ENCODE results near the gene GRAMD4.

Gene GRAMD4

DNA sequence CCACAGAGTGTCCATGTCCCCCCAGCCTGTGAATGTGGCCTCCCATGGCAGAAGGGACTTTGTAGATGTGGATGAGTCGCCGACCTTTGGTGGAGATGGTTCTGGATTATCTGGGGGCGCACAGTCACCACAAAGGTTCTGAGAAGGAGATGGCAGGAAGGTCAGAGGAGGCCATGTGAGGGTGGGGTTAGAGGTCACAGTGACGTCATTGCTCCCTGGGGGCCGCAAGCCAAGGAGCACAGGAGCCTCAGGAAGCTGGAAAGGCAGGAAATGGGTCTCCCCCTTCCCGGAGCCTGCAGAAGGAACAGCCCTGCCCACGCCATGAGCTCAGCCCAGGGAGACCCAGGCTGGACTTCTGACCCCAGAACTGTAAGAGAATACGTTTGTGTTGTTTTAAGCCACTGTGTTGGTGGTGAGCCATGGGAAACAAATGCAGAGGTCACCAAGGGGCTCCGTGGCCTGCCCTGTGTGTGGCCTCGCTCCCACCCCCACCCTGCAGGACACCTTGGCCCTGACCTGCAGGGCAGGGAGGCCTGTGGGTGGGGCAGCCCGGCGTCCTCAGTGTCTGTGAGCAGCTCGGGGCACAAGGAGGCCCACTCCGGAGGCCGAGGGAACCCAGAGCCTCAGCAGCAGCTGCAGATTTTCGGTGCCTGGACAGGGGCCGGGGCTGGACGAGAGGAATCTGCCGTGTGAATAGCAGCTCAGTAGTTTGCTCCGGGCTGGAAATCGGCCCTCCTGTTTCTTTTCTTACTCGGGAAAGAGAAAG lies 32.1 kb downstream of the GRAMD4 start:
- TF ChIP-seq, protein P1, sequence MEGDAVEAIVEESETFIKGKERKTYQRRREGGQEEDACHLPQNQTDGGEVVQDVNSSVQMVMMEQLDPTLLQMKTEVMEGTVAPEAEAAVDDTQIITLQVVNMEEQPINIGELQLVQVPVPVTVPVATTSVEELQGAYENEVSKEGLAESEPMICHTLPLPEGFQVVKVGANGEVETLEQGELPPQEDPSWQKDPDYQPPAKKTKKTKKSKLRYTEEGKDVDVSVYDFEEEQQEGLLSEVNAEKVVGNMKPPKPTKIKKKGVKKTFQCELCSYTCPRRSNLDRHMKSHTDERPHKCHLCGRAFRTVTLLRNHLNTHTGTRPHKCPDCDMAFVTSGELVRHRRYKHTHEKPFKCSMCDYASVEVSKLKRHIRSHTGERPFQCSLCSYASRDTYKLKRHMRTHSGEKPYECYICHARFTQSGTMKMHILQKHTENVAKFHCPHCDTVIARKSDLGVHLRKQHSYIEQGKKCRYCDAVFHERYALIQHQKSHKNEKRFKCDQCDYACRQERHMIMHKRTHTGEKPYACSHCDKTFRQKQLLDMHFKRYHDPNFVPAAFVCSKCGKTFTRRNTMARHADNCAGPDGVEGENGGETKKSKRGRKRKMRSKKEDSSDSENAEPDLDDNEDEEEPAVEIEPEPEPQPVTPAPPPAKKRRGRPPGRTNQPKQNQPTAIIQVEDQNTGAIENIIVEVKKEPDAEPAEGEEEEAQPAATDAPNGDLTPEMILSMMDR (IDR thresholded peaks at IDR 0.05; ENCODE audit: low read depth, low read length, missing control alignments), result no peak
- H3K27ac ChIP-seq, result no peak overlapping the region
- DNase-seq, result peak; percentile 48

DNA sequence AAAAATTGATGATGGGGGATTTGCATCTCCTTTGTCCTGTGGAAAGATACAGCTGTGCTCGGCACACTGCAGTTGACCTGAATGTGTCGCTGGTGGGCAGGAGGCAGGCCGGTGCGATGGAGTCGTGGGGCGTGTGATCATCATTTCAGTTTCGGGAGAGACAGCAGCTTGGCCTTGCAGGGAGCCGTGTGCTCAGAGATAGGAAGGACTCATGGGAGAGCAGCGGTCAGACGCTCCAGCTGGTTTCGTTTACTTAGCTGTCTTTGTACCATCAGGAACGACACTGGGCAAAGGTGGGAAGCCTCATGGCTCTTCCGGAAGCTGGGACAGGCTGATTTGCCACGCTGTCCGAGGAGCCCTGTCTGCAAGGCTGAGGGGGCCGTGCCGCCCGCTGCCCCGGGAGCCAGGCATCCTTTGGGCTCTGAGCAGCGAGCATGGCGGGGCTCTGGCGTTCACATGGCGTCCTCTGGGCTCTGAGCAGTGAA lies 32.7 kb downstream of the GRAMD4 start:
- Histone ChIP-seq H3K36me3 (replicated peaks) (no peaks in the 10 kb centered on the region), H3K4me3 (ENCODE audit: low read depth, low read length) (peak overlapping the region; percentile 24), H3K27me3 (replicated peaks) (no peaks in the 10 kb centered on the region), H3K27ac (no peak overlapping the region)
- DNase-seq, result peak; percentile 47
- in situ Hi-C loops (cut with HindIII; ENCODE audit: low pct_ligation_motif_present, low sequenced_read_pairs), result no loop called here
- TF ChIP-seq, protein P1 (IDR thresholded peaks at IDR 0.05; ENCODE audit: low read depth, low read length, missing control alignments), result no peak

More for the DNA sequence above, 32.1 kb downstream of the GRAMD4 start:
- no peak overlapping the region for H3K4me3 ChIP-seq (ENCODE audit: low read depth, low read length)
- no peaks in the 10 kb centered on the region for H3K27me3 ChIP-seq (replicated peaks)
- in situ Hi-C loops (cut with HindIII; ENCODE audit: low pct_ligation_motif_present, low sequenced_read_pairs), result no loop called here
- no peaks in the 10 kb centered on the region for H3K36me3 ChIP-seq (replicated peaks)

DNA sequence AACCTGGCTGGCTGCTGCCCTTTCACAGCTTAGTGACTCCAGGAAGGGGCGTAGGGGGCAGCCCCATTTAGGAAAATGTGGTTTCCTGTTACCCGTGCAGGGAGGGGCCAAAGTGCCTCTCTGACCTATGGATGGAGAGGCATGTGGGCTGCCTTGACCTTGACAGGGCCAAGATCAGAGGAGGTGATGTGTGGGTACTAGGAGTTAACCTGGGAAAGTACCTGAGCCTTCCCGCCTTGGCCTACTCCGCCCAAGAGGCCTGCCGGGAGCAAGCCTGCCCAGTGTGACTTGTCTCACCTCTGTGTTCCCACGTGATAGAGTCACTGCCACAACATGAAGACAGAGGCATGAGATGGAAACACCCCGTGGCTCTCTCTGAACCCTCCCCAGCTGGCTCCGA lies 33.4 kb downstream of the GRAMD4 start:
- in situ Hi-C loops (cut with HindIII; ENCODE audit: low pct_ligation_motif_present, low sequenced_read_pairs), result no loop called here
- Histone ChIP-seq H3K4me3 (ENCODE audit: low read depth, low read length) (no peak overlapping the region), H3K27ac (no peak overlapping the region), H3K27me3 (replicated peaks) (no peaks in the 10 kb centered on the region), H3K36me3 (replicated peaks) (no peaks in the 10 kb centered on the region)
- no peak for DNase-seq
- TF ChIP-seq, protein P1 (IDR thresholded peaks at IDR 0.05; ENCODE audit: low read depth, low read length, missing control alignments), result no peak

DNA sequence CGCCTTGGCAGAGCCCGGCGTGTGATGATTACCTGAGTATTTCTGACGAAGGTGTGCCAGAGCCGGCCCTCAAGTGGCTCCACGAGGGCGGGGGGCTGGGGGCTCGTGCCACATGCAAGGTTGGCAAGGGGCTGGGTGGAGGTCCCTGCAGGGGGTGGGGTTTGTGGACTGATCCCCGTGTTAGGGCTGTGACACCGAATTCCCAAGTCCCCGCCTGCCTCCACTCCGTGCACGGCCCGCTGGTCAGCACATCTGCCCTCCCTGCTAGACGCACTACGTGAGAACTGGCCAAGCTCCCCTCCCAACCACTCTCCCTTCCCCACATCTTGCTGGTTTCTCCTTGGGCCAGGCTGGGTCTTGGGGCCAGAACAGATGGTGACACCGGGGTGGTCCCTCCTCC lies 34.2 kb downstream of the GRAMD4 start:
- in situ Hi-C loops (cut with HindIII; ENCODE audit: low pct_ligation_motif_present, low sequenced_read_pairs), result no loop called here
- no peak for DNase-seq
- H3K27me3 ChIP-seq (replicated peaks), result no peaks in the 10 kb centered on the region
- TF ChIP-seq, protein P1 (IDR thresholded peaks at IDR 0.05; ENCODE audit: low read depth, low read length, missing control alignments), result no peak
- no peak overlapping the region for H3K27ac ChIP-seq
- H3K4me3 ChIP-seq (ENCODE audit: low read depth, low read length), result no peak overlapping the region
- H3K36me3 ChIP-seq (replicated peaks), result no peaks in the 10 kb centered on the region

DNA sequence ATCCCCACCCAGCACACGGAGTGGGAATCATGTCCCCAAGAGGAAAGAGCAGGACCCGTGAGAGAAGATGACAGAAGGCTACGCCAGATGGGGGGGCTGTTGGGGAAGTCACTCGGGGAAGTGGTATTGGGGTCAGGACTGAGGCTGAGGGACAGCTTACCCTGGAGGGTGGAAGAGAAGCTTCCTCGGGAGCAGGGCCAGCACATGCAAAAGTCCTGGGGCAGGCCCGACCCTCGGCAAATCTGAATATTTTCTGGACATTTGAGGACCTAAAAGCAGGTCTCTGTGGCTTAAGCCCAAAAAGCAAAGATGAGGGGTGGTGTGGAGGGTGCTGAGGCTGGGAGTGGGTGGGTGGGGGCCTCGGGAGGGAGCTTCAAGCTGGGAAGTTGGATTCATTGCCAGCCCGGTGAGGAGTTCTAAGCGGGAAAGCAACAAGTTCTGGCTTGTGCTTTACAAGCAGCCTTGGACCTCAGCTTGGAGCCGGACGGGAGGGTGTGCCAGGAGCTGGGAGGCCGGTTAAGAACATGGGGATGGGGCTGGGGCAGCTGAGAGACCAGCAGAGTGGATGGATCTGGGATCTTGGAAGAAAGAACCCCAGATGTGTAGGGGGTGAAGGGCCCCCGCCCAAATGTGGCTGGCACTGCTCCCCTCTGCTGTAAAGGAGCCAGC lies 34.9 kb downstream of the GRAMD4 start:
- TF ChIP-seq, protein P1 (IDR thresholded peaks at IDR 0.05; ENCODE audit: low read depth, low read length, missing control alignments), result no peak
- Histone ChIP-seq H3K36me3 (replicated peaks) (no peaks in the 10 kb centered on the region), H3K27me3 (replicated peaks) (no peaks in the 10 kb centered on the region), H3K27ac (no peak overlapping the region), H3K4me3 (ENCODE audit: low read depth, low read length) (no peak overlapping the region)
- in situ Hi-C loops (cut with HindIII; ENCODE audit: low pct_ligation_motif_present, low sequenced_read_pairs), result no loop called here
- DNase-seq, result no peak

Measured in brain microvascular endothelial cell (primary cell).